Ishikawa (cell line): ENCODE data around the gene TRPM5.

Experiments used
- CEBPB ChIP-seq: IDR thresholded peaks from 2 replicates; pipeline ENCODE4 v1.6.1; 2012
- CREB1 ChIP-seq: IDR thresholded peaks from 2 replicates; pipeline ENCODE4 v1.6.1; 2012; ENCODE audit warnings: low read depth
- EGR1 ChIP-seq: IDR thresholded peaks from 2 replicates; pipeline ENCODE4 v1.6.1; 2012
- EP300 ChIP-seq: IDR thresholded peaks from 2 replicates; pipeline ENCODE4 v1.6.1; 2012; ENCODE audit warnings: borderline replicate concordance
- FOXM1 ChIP-seq: IDR thresholded peaks from 2 replicates; pipeline ENCODE4 v1.6.1; 2012; ENCODE audit warnings: low read depth, borderline replicate concordance
- MAX ChIP-seq: IDR thresholded peaks from 2 replicates; pipeline ENCODE4 v1.6.1; 2012
- NFIC ChIP-seq: IDR thresholded peaks from 2 replicates; pipeline ENCODE4 v1.6.1; 2012
- RAD21 ChIP-seq: IDR thresholded peaks from 2 replicates; pipeline ENCODE4 v1.6.1; 2012; ENCODE audit warnings: low read depth
- REST ChIP-seq: IDR thresholded peaks from 2 replicates; pipeline ENCODE4 v1.6.1; 2012; ENCODE audit warnings: low read depth, mild to moderate bottlenecking
- TAF1 ChIP-seq: IDR thresholded peaks from 2 replicates; pipeline ENCODE4 v1.6.1; 2012; ENCODE audit warnings: low read depth, mild to moderate bottlenecking
- TCF12 ChIP-seq: IDR thresholded peaks from 2 replicates; pipeline ENCODE4 v1.6.1; 2012; ENCODE audit warnings: low read depth
- TEAD4 ChIP-seq: IDR thresholded peaks from 2 replicates; pipeline ENCODE4 v1.6.1; 2012
- USF1 ChIP-seq: IDR thresholded peaks from 2 replicates; pipeline ENCODE4 v1.6.1; 2012
- YY1 ChIP-seq: IDR thresholded peaks from 2 replicates; pipeline ENCODE4 v1.6.1; 2012; ENCODE audit warnings: low read depth
- ZBTB7A ChIP-seq: IDR thresholded peaks from 2 replicates; pipeline ENCODE4 v1.6.1; 2012; ENCODE audit warnings: low read depth

Gene TRPM5

GRCh38 chr11:2442589-2442988, 1.7 kb downstream of the TRPM5 start:
- no peak for TF ChIP-seq ZBTB7A
- no peak for TF ChIP-seq TCF12
- TF ChIP-seq MAX = no peak
- no peak for TF ChIP-seq TEAD4
- TF ChIP-seq YY1 = no peak
- no peak for TF ChIP-seq NFIC
- TF ChIP-seq FOXM1 = no peak
- TF ChIP-seq CREB1 = no peak
- no peak for TF ChIP-seq EP300
- no peak for TF ChIP-seq REST
- TF ChIP-seq EGR1 = no peak

GRCh38 chr11:2441171-2441570, 3.1 kb downstream of the TRPM5 start:
- no peak for TF ChIP-seq MAX
- no peak for TF ChIP-seq TAF1
- TF ChIP-seq RAD21 = no peak
- TF ChIP-seq EGR1 = no peak
- no peak for TF ChIP-seq FOXM1
- TF ChIP-seq NFIC = no peak
- TF ChIP-seq YY1 = no peak
- TF ChIP-seq USF1 = no peak
- TF ChIP-seq TEAD4 = no peak

GRCh38 chr11:2440646-2441045, 3.7 kb downstream of the TRPM5 start:
- no peak for TF ChIP-seq NFIC
- TF ChIP-seq EP300 = no peak
- no peak for TF ChIP-seq FOXM1
- no peak for TF ChIP-seq EGR1
- TF ChIP-seq TAF1 = no peak
- TF ChIP-seq MAX = no peak
- no peak for TF ChIP-seq TEAD4
- no peak for TF ChIP-seq RAD21
- TF ChIP-seq CREB1 = no peak
- TF ChIP-seq YY1 = no peak
- TF ChIP-seq TCF12 = no peak
- no peak for TF ChIP-seq CEBPB

- TF ChIP-seq EGR1 (no peak), CREB1 (no peak), TCF12 (no peak), MAX (no peak), YY1 (no peak), TEAD4 (no peak), EP300 (no peak), CEBPB (no peak), USF1 (no peak), REST (no peak), FOXM1 (no peak)
Observed at GRCh38 chr11:2439820-2440219, 4.5 kb downstream of the TRPM5 start.

GRCh38 chr11:2437516-2437915, 6.8 kb downstream of the TRPM5 start:
- TF ChIP-seq MAX = no peak
- no peak for TF ChIP-seq FOXM1
- no peak for TF ChIP-seq TEAD4
- TF ChIP-seq NFIC = no peak
- TF ChIP-seq EGR1 = no peak
- no peak for TF ChIP-seq TAF1
- no peak for TF ChIP-seq ZBTB7A
- no peak for TF ChIP-seq RAD21
- no peak for TF ChIP-seq CREB1
- no peak for TF ChIP-seq REST
- no peak for TF ChIP-seq EP300
- TF ChIP-seq CEBPB = no peak
- no peak for TF ChIP-seq TCF12
- no peak for TF ChIP-seq USF1
- TF ChIP-seq YY1 = no peak
